Activated naive CD4-positive, alpha-beta T cell treated with anti-CD3 and anti-CD28 coated beads for 36 hours (primary cell): ENCODE measurements around the gene PEPD. TPM values are rescaled to one million over a fixed set of nuclear protein-coding genes. Genes with fewer than 3 reads are reported as not detected.
"Not testable (repeated sequence)": the region's sequence is repeated elsewhere in the genome, so short reads cannot be mapped to it uniquely, and the experiment has no call there.

Experiments used
- CTCF ChIA-PET: fragments of 350-600 bp; sonication (Branson Sonifier 250); formaldehyde crosslinking; loops from one replicate; lab custom pipeline; 2021; ENCODE audit warnings: antibody characterized with exemption; lab: Charles Lee
- DNase-seq: peaks from one replicate; pipeline ENCODE4 v3.0.0-alpha.2; 2020
- H3K27ac Mint-ChIP-seq: one replicate; pipeline ENCODE4 v1.8.0; 2021; ENCODE audit warnings: mild to moderate bottlenecking, mixed read lengths
- H3K27me3 Mint-ChIP-seq: one replicate; pipeline ENCODE4 v1.8.0; 2021; ENCODE audit warnings: low read depth, mixed read lengths
- H3K36me3 Mint-ChIP-seq: one replicate; pipeline ENCODE4 v1.8.0; 2021; ENCODE audit warnings: low read depth, mixed read lengths
- H3K4me1 Mint-ChIP-seq: one replicate; pipeline ENCODE4 v1.8.0; 2021; ENCODE audit warnings: low read depth, mixed read lengths
- H3K4me3 Mint-ChIP-seq: one replicate; pipeline ENCODE4 v1.8.0; 2021; ENCODE audit warnings: mild to moderate bottlenecking, moderate library complexity, mixed read lengths
- H3K9me3 Mint-ChIP-seq: one replicate; pipeline ENCODE4 v1.8.0; 2021; ENCODE audit warnings: mixed read lengths
- intact Hi-C: fragments of 100-400 bp; cut with micrococcal nuclease; formaldehyde crosslinking; loops from one replicate; pipeline ENCODE4 v1.15.1; 2023
- total RNA-seq, 2 experiments: library from RNA; stranded (reverse); gene quantifications; one replicate each; pipeline ENCODE4 v1.2.3, GENCODE V29; 2021

PEPD gene
- 10 to 100 TPM; 31.9 to 35.8 TPM for total RNA-seq

GRCh38 chr19:33521480-33522370 is at the start of gene PEPD:
TSS of gene PEPD (minus strand) at chr19:33521791. CDS start at chr19:33521760, 31 bp downstream.
- no peaks in the 10 kb centered on the region for H3K9me3 Mint-ChIP-seq
- no peak within 1 kb of the TSS for H3K27ac Mint-ChIP-seq
- H3K36me3 Mint-ChIP-seq, result no peaks in the 10 kb centered on the region
- CTCF ChIA-PET, result no interaction called here
- H3K27me3 Mint-ChIP-seq, result no peaks in the 10 kb centered on the region
- H3K4me1 Mint-ChIP-seq, result peaks cover 17% of the 10 kb centered on the region
- H3K4me3 Mint-ChIP-seq, result peak within 1 kb of the TSS; percentile 81
- DNase-seq, result peak; percentile 90
- intact Hi-C loops, result no loop called here

- Mint-ChIP-seq H3K9me3 (peaks cover 10% of the 10 kb centered on the region), H3K27me3 (peaks cover 28% of the 10 kb centered on the region), H3K36me3 (no peaks in the 10 kb centered on the region), H3K4me3 (no peak overlapping the region), H3K4me1 (no peaks in the 10 kb centered on the region), H3K27ac (no peak overlapping the region)
- intact Hi-C loops, result no loop called here
- no peak for DNase-seq
- CTCF ChIA-PET, result interaction anchor here (0.6 kb wide), 1 partner anchor 583 kb away, joined by 4 read pairs; no protein-coding TSS in a partner anchor
These were observed 48.2 kb upstream of the PEPD start for GRCh38 chr19:33569821-33570220.

- intact Hi-C loops, result no loop called here
- no peaks in the 10 kb centered on the region for H3K9me3 Mint-ChIP-seq
- no peaks in the 10 kb centered on the region for H3K36me3 Mint-ChIP-seq
- H3K4me3 Mint-ChIP-seq, result no peak overlapping the region
- CTCF ChIA-PET, result no interaction called here
- no peaks in the 10 kb centered on the region for H3K4me1 Mint-ChIP-seq
- H3K27ac Mint-ChIP-seq, result no peak overlapping the region
- no peak for DNase-seq
- H3K27me3 Mint-ChIP-seq, result peaks cover 28% of the 10 kb centered on the region
These were observed 47.1 kb upstream of the PEPD start for GRCh38 chr19:33568706-33569105.

- Mint-ChIP-seq H3K36me3 (no peaks in the 10 kb centered on the region), H3K4me1 (no peaks in the 10 kb centered on the region), H3K4me3 (no peak overlapping the region), H3K9me3 (no peaks in the 10 kb centered on the region), H3K27me3 (peaks cover 11% of the 10 kb centered on the region), H3K27ac (no peak overlapping the region)
- CTCF ChIA-PET, result no interaction called here
- intact Hi-C loops, result no loop called here
- DNase-seq, result no peak
These were observed 43.3 kb upstream of the PEPD start for GRCh38 chr19:33564836-33565338.

- no peak for DNase-seq
- Mint-ChIP-seq H3K27me3 (peaks cover 2% of the 10 kb centered on the region), H3K36me3 (no peaks in the 10 kb centered on the region), H3K27ac (no peak overlapping the region), H3K4me1 (no peaks in the 10 kb centered on the region), H3K9me3 (no peaks in the 10 kb centered on the region), H3K4me3 (no peak overlapping the region)
- intact Hi-C loops, result no loop called here
- CTCF ChIA-PET, result no interaction called here
These were observed 41.0 kb upstream of the PEPD start for GRCh38 chr19:33562636-33563035.

GRCh38 chr19:33561666-33562065 is 40.1 kb upstream of the PEPD start:
- H3K9me3 Mint-ChIP-seq, H3K27ac Mint-ChIP-seq, H3K4me3 Mint-ChIP-seq, intact Hi-C loops, CTCF ChIA-PET, H3K4me1 Mint-ChIP-seq, DNase-seq, H3K27me3 Mint-ChIP-seq, H3K36me3 Mint-ChIP-seq: not testable (repeated sequence)

- H3K36me3 Mint-ChIP-seq, result no peaks in the 10 kb centered on the region
- intact Hi-C loops, result no loop called here
These were observed 39.7 kb upstream of the PEPD start for GRCh38 chr19:33561261-33561660.

GRCh38 chr19:33559996-33560395 is 38.4 kb upstream of the PEPD start:
- Mint-ChIP-seq H3K4me1 (no peaks in the 10 kb centered on the region), H3K27me3 (peaks cover 2% of the 10 kb centered on the region), H3K27ac (no peak overlapping the region), H3K36me3 (no peaks in the 10 kb centered on the region), H3K4me3 (no peak overlapping the region), H3K9me3 (no peaks in the 10 kb centered on the region)
- CTCF ChIA-PET, result no interaction called here
- DNase-seq, result no peak
- intact Hi-C loops, result no loop called here

More at GRCh38 chr19:33561261-33561660, 39.7 kb upstream of the PEPD start:
- CTCF ChIA-PET, result interaction anchor here (1.2 kb wide), 1 partner anchor 210 kb away, joined by 3 read pairs; no protein-coding TSS in a partner anchor
- Mint-ChIP-seq H3K9me3 (no peaks in the 10 kb centered on the region), H3K4me3 (no peak overlapping the region), H3K27ac (no peak overlapping the region), H3K4me1 (no peaks in the 10 kb centered on the region), H3K27me3 (peaks cover 2% of the 10 kb centered on the region)
- no peak for DNase-seq

- Mint-ChIP-seq H3K36me3 (no peaks in the 10 kb centered on the region), H3K4me1 (no peaks in the 10 kb centered on the region), H3K9me3 (no peaks in the 10 kb centered on the region), H3K4me3 (no peak overlapping the region), H3K27ac (no peak overlapping the region), H3K27me3 (peaks cover 2% of the 10 kb centered on the region)
- CTCF ChIA-PET, result no interaction called here
- no peak for DNase-seq
- intact Hi-C loops, result no loop called here
These were observed 37.3 kb upstream of the PEPD start for GRCh38 chr19:33558856-33559255.

- Mint-ChIP-seq H3K36me3 (no peaks in the 10 kb centered on the region), H3K4me3 (no peak overlapping the region), H3K27ac (no peak overlapping the region), H3K4me1 (no peaks in the 10 kb centered on the region), H3K27me3 (peaks cover 2% of the 10 kb centered on the region), H3K9me3 (no peaks in the 10 kb centered on the region)
- CTCF ChIA-PET, result no interaction called here
- intact Hi-C loops, result no loop called here
- DNase-seq, result no peak
These were observed 36.6 kb upstream of the PEPD start for GRCh38 chr19:33558151-33558550.

GRCh38 chr19:33557720-33558119 is 36.1 kb upstream of the PEPD start:
- CTCF ChIA-PET, result no interaction called here
- Mint-ChIP-seq H3K36me3 (no peaks in the 10 kb centered on the region), H3K4me3 (no peak overlapping the region), H3K9me3 (no peaks in the 10 kb centered on the region), H3K27ac (no peak overlapping the region), H3K27me3 (peaks cover 2% of the 10 kb centered on the region), H3K4me1 (no peaks in the 10 kb centered on the region)
- intact Hi-C loops, result no loop called here
- no peak for DNase-seq

GRCh38 chr19:33557196-33557595 is 35.6 kb upstream of the PEPD start:
- CTCF ChIA-PET, result no interaction called here
- Mint-ChIP-seq H3K27ac (no peak overlapping the region), H3K9me3 (no peaks in the 10 kb centered on the region), H3K36me3 (no peaks in the 10 kb centered on the region), H3K4me3 (no peak overlapping the region), H3K27me3 (peaks cover 1% of the 10 kb centered on the region), H3K4me1 (no peaks in the 10 kb centered on the region)
- intact Hi-C loops, result no loop called here
- DNase-seq, result no peak

- H3K36me3 Mint-ChIP-seq, result no peaks in the 10 kb centered on the region
- no peak overlapping the region for H3K27ac Mint-ChIP-seq
- CTCF ChIA-PET, result no interaction called here
- intact Hi-C loops, result no loop called here
- no peak overlapping the region for H3K4me3 Mint-ChIP-seq
- no peaks in the 10 kb centered on the region for H3K4me1 Mint-ChIP-seq
- H3K9me3 Mint-ChIP-seq, result no peaks in the 10 kb centered on the region
- DNase-seq, result no peak
- no peaks in the 10 kb centered on the region for H3K27me3 Mint-ChIP-seq
These were observed 34.7 kb upstream of the PEPD start for GRCh38 chr19:33556261-33556660.
